ENCODE results near the gene A3GALT2.

Gene A3GALT2

GRCh38 chr1:33320619-33321165 lies at the start of gene A3GALT2:
TSS of gene A3GALT2 (minus strand) at chr1:33321098. CDS start at chr1:33321098, 0 bp downstream.
- DNase-seq: no peak

- no peak for DNase-seq
Measured at GRCh38 chr1:33370301-33370700, 49.4 kb upstream of the A3GALT2 start.

- DNase-seq: no peak
Measured at GRCh38 chr1:33369764-33370163, 48.9 kb upstream of the A3GALT2 start.

- DNase-seq: no peak
Measured at GRCh38 chr1:33369081-33369480, 48.2 kb upstream of the A3GALT2 start.

GRCh38 chr1:33368431-33368830 lies 47.5 kb upstream of the A3GALT2 start:
- no peak for DNase-seq

GRCh38 chr1:33367485-33368405 lies 46.8 kb upstream of the A3GALT2 start:
- DNase-seq: peak; percentile 86

GRCh38 chr1:33366762-33367484 lies 46.0 kb upstream of the A3GALT2 start:
- DNase-seq: no peak

- no peak for DNase-seq
Measured at GRCh38 chr1:33365560-33365997, 44.7 kb upstream of the A3GALT2 start.

- no peak for DNase-seq
Measured at GRCh38 chr1:33364565-33364918, 43.6 kb upstream of the A3GALT2 start.

GRCh38 chr1:33363470-33363861 lies 42.6 kb upstream of the A3GALT2 start:
- DNase-seq: no peak

GRCh38 chr1:33363021-33363420 lies 42.1 kb upstream of the A3GALT2 start:
- no peak for DNase-seq

- DNase-seq: no peak
Measured at GRCh38 chr1:33361532-33362235, 40.8 kb upstream of the A3GALT2 start.

GRCh38 chr1:33360367-33360766 lies 39.5 kb upstream of the A3GALT2 start:
- DNase-seq: no peak

GRCh38 chr1:33359931-33360330 lies 39.0 kb upstream of the A3GALT2 start:
- no peak for DNase-seq

- no peak for DNase-seq
Measured at GRCh38 chr1:33358795-33359503, 38.1 kb upstream of the A3GALT2 start.

- DNase-seq: no peak
Measured at GRCh38 chr1:33358114-33358794, 37.4 kb upstream of the A3GALT2 start.

GRCh38 chr1:33357099-33357498 lies 36.2 kb upstream of the A3GALT2 start:
- no peak for DNase-seq

GRCh38 chr1:33354707-33355316 lies 33.9 kb upstream of the A3GALT2 start:
- no peak for DNase-seq

GRCh38 chr1:33353531-33353930 lies 32.6 kb upstream of the A3GALT2 start:
- no peak for DNase-seq

- DNase-seq: no peak
Measured at GRCh38 chr1:33351281-33351660, 30.4 kb upstream of the A3GALT2 start.

- DNase-seq: no peak
Measured at GRCh38 chr1:33350611-33351280, 29.8 kb upstream of the A3GALT2 start.

All from activated T-cell treated with anti-CD3 and anti-CD28 coated beads for 4 hours (primary cell).